Stimulated activated CD8-positive, alpha-beta memory T cell treated with anti-CD3 and anti-CD28 coated beads, Interleukin-2, amount 100 ng/mL, for 1 hour (primary cell): ENCODE results near the gene TNFAIP8L3.

Experiments
- DNase-seq, 2 donors: peaks; one replicate each; pipeline ENCODE4 v3.0.0-alpha.2; 2020; ENCODE audit warnings: low read depth in 2 of 2

TNFAIP8L3 gene

DNA sequence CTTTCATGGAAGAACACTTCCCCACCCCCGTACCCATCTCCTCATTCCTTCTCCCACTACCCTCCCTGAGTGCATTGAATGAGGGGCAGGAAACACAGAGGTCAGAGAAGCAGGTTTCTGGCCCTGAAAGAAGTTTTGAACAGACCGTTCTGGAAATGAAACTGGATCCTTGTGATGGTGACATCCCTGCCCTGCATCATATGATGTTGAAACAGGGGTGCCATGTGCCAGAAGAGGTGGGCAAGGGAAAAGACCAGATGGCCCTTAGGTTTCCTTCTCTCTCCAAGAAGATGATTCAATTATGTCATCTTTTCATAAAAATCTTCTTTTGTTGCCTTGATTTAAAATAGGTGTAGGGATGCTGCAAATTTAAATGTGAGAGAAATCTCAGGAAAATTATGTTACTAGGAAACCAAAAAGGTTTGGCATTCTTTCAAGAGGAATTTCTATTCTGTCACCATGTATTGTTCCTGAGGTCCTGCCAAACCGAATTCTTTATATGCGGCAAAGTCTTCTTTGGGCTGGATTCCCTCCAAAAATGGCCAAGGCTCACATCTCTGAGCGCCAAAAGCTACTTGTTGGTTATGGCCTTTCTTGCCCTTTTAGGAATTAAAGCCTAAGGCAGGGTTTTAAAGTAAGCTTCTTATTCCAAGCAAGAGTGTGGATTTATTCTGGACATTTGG lies 19.9 kb upstream of the TNFAIP8L3 start:
- DNase-seq = no peak

DNA sequence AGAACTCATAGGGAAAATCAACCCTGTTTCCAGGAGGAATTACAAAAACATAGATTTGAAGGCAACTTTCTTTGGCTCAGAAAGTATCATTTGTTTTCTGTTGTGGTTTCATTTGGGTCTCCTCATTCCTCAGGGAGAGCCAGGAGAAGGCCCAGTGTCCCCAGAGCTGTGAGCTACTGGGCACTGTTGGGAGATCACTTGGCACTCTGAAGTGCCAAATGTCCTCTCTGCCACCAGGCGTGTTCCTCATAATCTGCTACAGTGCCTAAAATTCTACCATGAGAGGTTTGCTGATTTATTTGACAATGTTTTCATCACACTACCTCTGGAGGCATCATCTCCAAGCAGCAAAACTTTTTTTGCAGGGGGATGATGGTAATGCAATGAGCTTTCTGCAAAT lies 17.4 kb upstream of the TNFAIP8L3 start:
- no peak for DNase-seq

DNA sequence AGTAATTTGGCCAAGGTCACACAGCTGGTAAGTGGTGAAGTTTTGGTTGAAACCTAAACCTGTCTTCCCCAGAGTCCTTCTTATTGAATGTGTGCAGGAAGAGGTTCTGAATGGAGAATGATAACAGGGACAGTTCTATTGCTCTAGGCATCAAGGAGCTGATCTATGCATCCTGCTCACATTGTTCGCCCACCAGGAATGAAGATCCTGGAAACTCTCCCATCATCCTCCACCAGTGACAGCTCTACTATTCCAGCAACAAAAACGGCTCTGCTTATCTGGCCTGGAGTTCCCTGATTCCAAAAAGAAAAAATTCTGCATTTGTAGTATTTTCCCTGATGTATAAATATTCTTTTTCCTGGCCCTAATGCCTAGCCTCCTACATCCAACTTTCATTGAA lies 16.4 kb upstream of the TNFAIP8L3 start:
- no peak for DNase-seq

DNA sequence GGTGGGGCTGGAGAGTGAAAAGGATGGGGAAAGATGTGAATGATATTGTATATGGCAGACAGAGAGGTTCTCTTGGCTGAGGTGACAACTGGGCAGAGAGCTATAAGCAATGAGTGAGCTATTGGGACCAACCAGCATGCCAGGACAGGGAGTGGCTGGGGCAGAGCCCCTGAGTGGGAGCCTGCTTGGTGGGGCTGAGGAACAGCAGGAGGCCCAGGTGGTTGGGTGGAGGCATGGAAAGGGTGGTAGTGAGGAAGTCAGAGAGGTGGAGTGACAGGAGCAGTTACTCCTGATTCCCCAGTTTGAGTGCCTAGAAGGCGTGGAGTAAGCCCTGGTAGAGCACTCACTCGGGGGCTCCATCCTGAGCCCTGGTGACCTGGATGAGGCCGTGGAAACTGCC lies 15.5 kb upstream of the TNFAIP8L3 start:
- no peak for DNase-seq

DNA sequence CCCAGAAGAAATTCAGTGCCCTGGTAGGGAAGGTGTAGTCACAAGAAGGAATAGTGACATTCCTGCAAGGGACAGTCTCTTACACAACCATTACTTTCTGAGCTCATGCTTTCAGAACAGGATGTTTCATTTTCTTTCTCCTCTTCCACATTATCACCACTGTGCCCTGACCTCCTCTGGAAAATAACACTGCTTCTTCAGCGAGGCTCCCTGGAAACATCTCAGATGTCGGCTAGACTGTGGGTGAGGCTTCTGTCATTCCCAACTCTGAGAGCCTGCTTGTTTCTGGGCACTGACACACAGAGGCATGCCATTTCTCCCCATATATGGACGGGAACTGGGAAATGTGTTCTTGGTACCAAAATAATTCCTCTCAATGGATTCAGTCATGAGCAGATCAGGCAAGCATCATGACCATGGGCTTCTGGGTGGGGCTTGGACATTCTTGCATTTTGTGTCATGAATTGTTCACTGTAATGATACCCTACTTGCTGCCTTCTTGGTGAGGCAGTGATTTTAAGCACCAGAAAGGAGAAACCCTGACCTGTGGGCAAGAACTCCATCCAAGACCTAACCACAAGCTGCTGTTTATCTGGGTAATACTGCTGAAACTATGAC lies 14.3 kb upstream of the TNFAIP8L3 start:
- DNase-seq = no peak

DNA sequence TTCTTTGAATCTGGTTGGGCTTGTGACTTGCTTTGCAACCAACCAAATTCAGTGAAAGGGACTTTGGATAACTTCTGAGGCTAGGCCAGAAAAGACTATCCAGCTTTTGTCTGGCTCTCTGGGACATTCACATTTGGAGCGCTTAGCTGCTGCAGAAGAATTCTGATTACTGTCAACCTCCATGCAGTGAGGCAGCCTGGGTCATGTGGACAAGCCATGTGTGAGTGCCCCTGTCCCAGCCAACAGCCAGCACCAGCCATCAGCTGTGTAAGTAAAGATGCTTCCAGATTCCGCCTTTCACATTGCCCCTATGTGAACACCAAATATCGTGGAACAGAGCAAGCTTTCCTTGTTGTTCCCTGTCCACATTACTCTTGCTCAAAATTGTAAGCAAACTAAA lies 12.9 kb upstream of the TNFAIP8L3 start:
- no peak for DNase-seq

DNA sequence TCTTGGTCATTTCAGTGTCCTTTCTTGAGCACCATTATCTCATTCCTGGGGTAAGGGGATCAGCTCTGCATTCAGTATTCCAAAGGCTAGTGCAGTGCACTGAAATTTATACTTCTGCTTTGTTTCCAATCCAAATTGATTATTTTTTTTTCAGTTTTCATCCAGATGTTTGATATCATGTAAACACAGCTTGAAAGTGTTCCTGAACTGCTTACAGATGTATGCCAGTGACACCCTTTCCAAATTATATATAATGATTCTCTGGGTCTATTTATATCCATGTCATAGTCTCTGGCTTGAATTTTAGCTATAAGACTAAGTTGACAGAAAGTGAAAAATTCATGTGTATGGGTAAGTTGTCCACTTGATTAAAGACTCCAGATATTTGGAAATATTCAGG lies 11.8 kb upstream of the TNFAIP8L3 start:
- no peak for DNase-seq

DNA sequence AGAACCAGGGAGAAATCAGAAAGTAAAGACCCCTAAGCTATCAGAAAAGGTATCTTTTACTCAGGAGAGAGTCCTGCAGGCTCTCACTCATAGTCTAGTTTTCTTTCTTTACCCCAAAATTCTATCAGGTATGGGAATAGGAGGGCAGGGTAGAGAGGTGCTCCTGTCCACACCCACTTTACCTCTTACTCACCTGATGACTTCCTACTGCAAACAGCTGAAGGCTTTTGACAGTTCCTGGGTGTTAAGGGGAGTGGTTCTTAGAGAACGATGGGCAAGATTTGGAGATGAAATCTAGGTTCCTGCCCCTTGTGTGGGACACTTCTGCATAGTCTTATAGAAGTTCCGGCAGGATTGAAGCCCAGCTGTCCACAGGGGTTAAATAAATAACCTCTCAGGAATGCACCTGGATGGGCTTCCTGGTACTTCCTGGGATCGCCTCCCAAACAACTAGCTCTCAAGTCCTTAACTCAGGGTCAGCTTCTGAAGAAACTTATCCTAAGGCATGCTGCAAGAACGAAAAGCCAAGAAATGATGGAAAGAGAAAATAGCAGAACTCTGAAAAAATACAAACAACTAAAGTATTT lies 10.8 kb upstream of the TNFAIP8L3 start:
- no peak for DNase-seq

DNA sequence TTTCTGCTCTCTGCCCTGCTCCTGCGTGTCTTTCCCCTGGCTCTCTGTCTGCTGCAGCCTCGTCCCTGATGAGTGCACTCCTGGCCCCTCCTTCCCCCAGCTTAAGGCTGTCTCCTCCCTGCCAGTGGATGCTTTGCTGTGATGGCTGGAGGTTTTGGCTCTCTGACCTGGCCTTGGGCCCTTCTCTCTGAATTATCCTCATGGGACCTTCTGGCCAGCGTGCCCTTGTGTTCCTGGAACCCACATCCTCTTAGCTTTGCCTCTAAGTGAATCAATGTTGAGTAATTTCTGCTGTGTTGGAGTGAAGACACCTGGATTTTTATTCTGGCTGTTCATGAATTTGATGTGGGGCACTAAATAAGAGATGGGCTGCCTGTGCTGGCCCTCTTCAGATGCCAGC lies 9.8 kb upstream of the TNFAIP8L3 start:
- DNase-seq = no peak

DNA sequence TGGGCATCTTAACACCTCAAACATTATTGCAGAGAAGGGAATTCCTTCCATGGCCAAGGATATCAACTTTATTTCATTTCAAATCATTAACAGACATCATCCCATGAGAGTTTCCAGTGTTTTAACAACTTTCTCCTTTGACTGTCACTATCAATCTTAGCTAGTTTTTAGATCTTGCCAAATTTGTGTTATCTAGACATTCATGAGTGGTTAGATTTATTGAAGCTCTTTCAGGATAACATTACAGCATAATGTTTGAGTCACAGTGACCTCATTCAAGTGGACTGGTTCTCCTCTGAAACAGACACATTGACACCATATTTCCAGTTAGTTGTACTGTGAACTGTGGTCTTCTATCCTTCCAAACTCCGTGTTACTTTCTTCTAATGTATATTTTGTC lies 8.6 kb upstream of the TNFAIP8L3 start:
- no peak for DNase-seq

DNA sequence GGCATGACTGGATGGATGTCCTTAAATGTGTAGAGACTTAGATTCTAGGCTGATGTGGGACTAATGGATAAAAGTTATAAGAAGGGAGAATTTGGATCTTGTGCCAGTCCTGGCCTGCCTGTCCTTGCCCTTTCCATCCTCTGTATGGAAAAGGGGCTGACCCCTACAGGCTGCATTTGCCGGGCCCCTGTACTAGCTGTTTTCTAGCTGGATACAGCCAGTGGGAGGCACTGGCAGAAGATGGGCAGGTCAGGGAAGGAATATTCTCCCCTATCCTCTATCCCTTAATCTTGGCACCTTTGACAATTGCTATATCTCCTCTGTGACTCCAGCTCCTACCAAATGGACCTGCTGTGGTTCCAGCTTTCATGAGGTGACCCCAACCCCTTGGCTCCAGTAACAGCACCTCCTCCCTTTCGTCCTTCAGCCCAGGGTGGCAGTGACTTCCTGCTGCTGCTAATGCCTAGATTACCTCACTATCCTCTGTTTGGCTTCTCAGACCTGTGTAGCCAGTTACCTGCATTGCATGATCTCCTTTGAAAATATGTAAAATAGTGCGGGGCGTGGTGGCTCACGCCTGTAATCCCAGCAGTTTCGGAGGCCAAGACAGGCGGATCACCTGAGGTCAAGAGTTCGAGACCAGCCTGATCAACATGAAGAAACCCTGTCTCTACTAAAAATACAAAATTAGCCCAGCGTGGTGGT lies 6.2 kb upstream of the TNFAIP8L3 start:
- DNase-seq = no peak

DNA sequence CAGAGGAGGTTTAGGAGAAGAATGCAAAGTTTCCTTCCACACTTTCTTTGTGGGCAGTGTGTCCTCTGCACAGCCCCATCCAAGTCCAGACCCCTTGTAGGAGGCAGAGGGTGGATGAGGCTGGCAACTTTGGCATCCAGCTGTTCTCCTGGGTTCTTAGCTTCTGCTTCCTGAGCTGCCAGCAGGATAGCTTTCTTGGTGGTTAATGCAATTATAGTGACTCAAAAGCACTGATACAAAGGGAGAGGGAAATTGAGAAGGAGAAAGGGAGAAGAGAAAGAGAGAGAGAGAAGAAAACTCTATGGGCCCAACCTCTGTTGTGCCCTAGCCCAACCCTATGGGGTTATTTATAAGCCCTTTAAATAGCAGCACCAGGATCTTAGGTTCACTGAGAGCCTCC lies 4.5 kb upstream of the TNFAIP8L3 start:
- no peak for DNase-seq

DNA sequence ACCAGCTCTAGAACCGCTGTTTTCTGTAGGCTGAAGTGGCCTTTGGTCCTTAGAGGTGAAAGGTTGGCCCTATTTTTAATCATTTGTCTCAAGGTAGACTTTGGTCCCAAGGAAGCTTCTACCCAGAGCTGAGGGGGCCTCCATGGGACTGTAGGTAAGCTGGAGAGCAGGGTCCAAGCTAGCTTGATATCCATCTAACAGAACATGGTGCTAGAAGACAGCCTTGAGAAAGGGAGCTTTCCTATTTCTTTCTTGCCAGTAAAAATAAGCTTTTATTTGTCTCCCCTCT lies 3.6 kb upstream of the TNFAIP8L3 start:
- DNase-seq = no peak

DNA sequence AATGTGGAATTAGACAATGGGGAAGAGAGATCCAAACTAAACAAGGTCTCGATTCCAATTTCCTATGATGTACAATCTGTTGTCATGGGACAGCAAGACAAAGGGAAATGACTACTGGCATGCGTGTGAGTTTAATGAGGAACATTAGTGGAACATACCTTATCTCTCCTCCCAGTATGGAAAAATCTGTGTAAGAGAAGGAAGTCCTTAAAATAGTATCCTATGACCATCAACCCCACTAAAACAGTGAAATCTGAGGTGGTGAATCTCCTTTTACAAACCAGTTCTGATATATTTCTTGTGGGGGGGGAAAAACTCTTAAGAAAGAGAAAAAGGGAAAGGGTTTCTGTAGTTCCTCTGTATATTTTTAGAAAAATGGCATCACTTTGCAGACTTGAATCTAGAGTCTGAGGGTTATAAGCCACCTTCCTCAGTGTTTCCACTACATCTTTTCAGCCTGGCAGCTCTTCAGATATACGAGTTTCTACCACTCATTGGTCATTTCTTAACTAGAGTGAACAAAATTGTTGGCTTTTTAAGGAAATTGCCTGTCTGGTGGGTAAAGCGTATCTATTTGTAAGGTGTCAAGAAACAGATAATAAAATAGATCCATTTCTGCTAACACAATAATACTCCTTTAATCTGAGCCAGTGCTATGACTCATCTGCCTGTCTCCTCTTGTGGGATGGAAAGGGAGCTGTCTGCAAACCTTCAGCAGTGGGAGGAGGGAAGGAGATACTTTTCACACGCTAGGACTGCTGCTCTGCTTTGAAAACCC lies 3.0 kb upstream of the TNFAIP8L3 start:
- no peak for DNase-seq

DNA sequence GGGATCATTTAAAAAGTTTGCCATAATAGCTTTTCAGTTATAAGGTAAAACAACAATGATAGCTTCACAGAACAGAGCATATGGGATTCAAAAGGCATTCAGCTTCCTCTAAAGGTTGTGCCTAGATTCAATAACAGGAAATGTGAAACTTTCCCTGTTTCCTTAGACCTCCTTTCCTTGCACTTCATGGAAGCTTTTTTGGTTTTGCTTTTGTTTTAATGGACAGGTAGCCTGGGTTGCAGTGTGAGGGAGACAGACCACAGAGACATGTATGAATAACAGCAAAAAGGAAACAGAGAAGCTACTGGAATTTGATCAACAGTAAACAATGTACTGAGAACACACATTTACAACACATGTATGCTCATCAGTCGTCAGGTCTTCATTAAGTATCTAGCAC lies 2.3 kb upstream of the TNFAIP8L3 start:
- no peak for DNase-seq

DNA sequence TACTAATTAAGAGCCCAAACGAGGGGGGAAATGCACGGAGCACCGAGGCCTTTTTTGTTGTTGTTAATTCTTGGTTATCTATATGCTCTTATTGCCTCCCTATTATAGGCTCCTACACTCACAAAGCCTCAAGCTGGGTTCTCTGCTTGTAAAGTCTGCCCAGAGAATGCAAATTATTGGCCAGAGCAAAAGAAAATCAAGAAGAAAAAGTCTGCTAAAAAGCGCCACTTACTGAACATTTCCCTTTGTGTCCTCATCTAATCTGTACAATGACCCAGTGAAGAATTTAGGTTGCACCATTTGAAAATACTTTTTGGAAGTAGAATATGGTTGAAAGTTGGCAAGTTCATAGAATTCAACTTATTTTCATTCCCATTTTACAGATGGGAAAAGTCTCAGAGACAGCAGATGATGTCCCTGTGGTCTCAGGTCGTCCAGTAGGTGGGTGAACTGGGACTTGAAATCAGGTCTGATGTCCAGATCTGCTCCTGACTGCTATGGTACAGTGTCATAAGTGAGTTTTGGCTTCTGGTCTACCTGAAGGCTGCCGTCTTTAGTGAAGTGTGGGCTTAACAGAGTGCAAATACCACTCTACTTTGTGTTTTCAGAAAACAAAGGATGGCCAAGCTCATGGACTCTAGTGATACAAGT lies 1.1 kb upstream of the TNFAIP8L3 start:
- no peak for DNase-seq

DNA sequence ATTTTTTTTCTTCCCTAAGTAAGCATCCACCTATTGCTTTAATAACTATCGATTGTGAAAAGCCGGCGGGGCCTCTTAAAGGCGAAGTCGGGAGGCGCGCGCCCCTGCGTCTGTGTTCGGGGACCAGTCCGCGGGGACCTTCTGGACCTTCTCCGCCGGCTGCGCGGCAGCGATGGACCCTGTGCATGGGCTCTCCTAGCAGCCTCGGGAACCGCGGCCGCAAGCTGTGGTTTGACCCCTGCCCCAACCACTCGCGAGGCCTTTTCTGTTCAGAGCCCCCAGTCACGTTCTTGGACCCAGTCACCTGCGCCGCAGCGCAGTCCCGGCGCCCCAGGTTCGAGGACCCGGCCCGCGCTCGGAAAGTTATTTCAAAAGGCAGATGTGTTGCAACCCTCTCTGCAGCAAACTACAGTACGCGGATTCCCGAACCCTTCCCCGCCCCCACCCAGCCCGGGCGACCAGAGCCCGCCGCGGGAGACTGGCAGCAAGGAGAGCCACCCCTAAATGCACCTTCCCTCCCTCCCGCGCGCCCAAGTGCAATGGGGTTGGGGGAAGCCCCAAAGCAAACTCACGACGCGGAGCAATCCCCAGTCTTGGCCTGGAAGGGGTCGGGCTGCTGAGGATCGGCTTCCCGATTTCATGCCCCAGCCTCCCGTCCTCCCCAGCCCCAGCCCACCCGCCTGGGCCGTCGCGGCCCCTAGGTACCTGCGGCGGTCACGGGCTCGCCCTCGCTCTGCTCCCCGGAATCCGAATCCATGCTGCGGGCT lies 684 bp downstream of the TNFAIP8L3 start:
- DNase-seq = no peak

DNA sequence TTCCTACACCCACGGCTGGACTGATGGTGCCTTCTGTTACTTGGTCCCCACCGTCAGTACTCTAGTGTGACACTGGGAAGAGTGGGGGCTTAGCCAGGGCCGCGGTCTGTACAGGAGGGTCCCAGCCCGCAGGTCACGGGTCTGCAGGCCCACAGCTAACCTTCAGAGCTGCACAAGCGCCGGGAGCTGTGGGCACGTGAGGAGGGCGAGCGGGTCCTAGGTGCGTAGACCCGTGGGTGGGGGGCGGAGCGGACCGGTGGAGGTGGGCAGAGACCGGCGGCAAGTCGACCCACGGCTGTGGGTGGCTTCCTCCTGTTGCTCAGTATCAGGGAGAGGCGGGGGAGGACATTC lies 1.2 kb downstream of the TNFAIP8L3 start:
- DNase-seq = no peak

DNA sequence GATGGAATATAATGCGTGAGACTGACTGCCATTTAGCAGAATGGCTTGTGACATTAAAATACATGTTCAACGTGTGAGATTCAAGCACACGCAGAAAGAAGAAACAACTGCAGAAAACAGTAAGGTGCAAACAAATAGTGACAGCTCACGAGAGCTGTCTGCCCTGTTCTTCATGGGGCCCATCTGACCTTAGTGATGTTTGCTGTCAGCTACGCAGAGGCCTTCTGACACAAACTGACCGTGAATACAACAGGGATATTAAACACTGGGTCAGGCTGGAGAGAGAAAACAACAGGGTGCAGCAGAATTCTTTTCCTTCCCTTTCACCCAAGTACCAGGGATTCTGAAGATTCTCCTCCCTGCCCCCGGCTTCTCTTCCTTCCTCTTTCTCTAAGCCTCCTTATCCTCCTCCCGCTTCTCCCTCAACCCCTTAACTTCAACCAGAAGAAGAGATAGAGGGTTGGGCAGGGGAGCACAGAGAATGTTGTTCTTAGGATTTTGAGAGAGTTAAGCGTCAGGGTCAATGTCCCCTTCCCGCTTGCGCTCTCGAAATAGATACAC lies 2.1 kb downstream of the TNFAIP8L3 start:
- no peak for DNase-seq

DNA sequence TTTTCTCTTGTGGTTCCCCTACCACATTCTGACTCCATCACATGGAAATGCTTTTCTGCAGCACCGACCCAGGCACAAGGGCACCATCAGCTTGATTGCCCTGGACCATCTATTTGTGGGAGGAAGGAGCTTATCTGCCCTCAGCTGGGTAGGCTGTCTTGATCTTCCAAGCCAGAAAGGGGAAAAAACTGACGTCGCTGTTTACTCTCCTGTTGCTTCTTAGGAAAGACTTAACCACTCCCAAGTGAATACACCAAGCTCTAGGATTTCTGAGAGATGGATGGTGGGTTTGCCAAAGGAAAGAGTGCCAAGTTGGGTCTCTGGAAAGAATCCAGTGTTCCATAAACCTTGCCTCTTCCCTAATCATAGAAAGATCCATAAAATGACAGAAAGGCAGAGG lies 4.0 kb downstream of the TNFAIP8L3 start:
- DNase-seq = no peak
